Measurements from ENCODE around the gene SCARF2. TPM values are rescaled to one million over a fixed set of nuclear protein-coding genes. Genes with fewer than 3 reads are reported as not detected.
"Not testable (repeated sequence)": the region's sequence is repeated elsewhere in the genome, so short reads cannot be mapped to it uniquely, and the experiment has no call there.

The SCARF2 gene
- total RNA-seq, 1 donor from 2014 or later = 8.1 TPM

GRCh38 chr22:20419664-20419951 is 18.0 kb downstream of the SCARF2 start:
- H3K36me3 Mint-ChIP-seq (ENCODE audit: low read depth, unreplicated experiment) = peaks cover 4% of the 10 kb centered on the region
- H3K9me3 Mint-ChIP-seq (ENCODE audit: unreplicated experiment) = no peaks in the 10 kb centered on the region
- DNase-seq (ENCODE audit: low spot score) = no peak
- H3K27ac Mint-ChIP-seq (ENCODE audit: unreplicated experiment) = no peak overlapping the region
- H3K4me3 Mint-ChIP-seq (ENCODE audit: unreplicated experiment) = no peak overlapping the region
- H3K4me1 Mint-ChIP-seq (ENCODE audit: unreplicated experiment) = peaks cover 2% of the 10 kb centered on the region
- no peak for TF ChIP-seq CTCF (IDR thresholded peaks at IDR 0.05; ENCODE audit: unreplicated experiment)
- peaks cover 7% of the 10 kb centered on the region for H3K27me3 Mint-ChIP-seq (ENCODE audit: unreplicated experiment)

- H3K4me3 Mint-ChIP-seq (ENCODE audit: unreplicated experiment) = no peak overlapping the region
These were observed 19.3 kb downstream of the SCARF2 start for GRCh38 chr22:20418211-20418788.

GRCh38 chr22:20415699-20416098 is 21.9 kb downstream of the SCARF2 start:
- not testable (repeated sequence) for H3K27ac Mint-ChIP-seq (ENCODE audit: unreplicated experiment); H3K27me3 Mint-ChIP-seq (ENCODE audit: unreplicated experiment); H3K4me3 Mint-ChIP-seq (ENCODE audit: unreplicated experiment); H3K4me1 Mint-ChIP-seq (ENCODE audit: unreplicated experiment); H3K36me3 Mint-ChIP-seq (ENCODE audit: low read depth, unreplicated experiment); H3K9me3 Mint-ChIP-seq (ENCODE audit: unreplicated experiment); DNase-seq (ENCODE audit: low spot score)

More at GRCh38 chr22:20418211-20418788, 19.3 kb downstream of the SCARF2 start:
- H3K36me3 Mint-ChIP-seq (ENCODE audit: low read depth, unreplicated experiment) = peaks cover under 1% of the 10 kb centered on the region
- H3K4me1 Mint-ChIP-seq (ENCODE audit: unreplicated experiment) = no peaks in the 10 kb centered on the region
- no peaks in the 10 kb centered on the region for H3K9me3 Mint-ChIP-seq (ENCODE audit: unreplicated experiment)
- H3K27ac Mint-ChIP-seq (ENCODE audit: unreplicated experiment) = no peak overlapping the region
- peak; percentile 99 for TF ChIP-seq CTCF (IDR thresholded peaks at IDR 0.05; ENCODE audit: unreplicated experiment)
- DNase-seq (ENCODE audit: low spot score) = peak; percentile 76
- peaks cover 5% of the 10 kb centered on the region for H3K27me3 Mint-ChIP-seq (ENCODE audit: unreplicated experiment)

DNA sequence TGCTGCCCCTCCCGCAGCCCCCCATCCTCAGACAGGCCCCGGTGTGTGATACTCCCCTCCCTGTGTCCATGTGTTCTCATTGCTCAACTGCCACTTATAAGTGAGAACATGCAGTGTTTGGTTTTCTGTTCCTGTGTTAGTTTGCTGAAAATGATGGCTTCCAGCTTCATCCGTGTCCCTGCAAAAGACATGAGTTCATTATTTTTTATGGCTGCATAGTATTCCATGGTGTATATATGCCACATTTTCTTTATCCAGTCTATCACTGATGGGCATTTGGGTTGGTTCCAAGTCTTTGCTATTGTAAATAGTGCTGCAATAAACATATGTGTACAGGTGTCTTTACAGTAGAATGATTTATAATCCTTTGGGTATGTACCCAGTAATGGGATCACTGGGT is 22.4 kb downstream of the SCARF2 start:
- not testable (repeated sequence) for H3K4me3 Mint-ChIP-seq (ENCODE audit: unreplicated experiment); H3K4me1 Mint-ChIP-seq (ENCODE audit: unreplicated experiment); H3K27ac Mint-ChIP-seq (ENCODE audit: unreplicated experiment); H3K27me3 Mint-ChIP-seq (ENCODE audit: unreplicated experiment); H3K9me3 Mint-ChIP-seq (ENCODE audit: unreplicated experiment); DNase-seq (ENCODE audit: low spot score); H3K36me3 Mint-ChIP-seq (ENCODE audit: low read depth, unreplicated experiment)

- Mint-ChIP-seq H3K27me3 (ENCODE audit: unreplicated experiment) (peaks cover 5% of the 10 kb centered on the region), H3K36me3 (ENCODE audit: low read depth, unreplicated experiment) (no peaks in the 10 kb centered on the region), H3K4me1 (ENCODE audit: unreplicated experiment) (no peaks in the 10 kb centered on the region), H3K9me3 (ENCODE audit: unreplicated experiment) (no peaks in the 10 kb centered on the region), H3K4me3 (ENCODE audit: unreplicated experiment) (no peak overlapping the region), H3K27ac (ENCODE audit: unreplicated experiment) (no peak overlapping the region)
- no peak for DNase-seq (ENCODE audit: low spot score)
- no peak for TF ChIP-seq CTCF (IDR thresholded peaks at IDR 0.05; ENCODE audit: unreplicated experiment)
These were observed 23.2 kb downstream of the SCARF2 start for GRCh38 chr22:20414450-20414849.

GRCh38 chr22:20414059-20414440 is 23.6 kb downstream of the SCARF2 start:
- peaks cover 4% of the 10 kb centered on the region for H3K27me3 Mint-ChIP-seq (ENCODE audit: unreplicated experiment)

More at GRCh38 chr22:20414059-20414440, 23.6 kb downstream of the SCARF2 start:
- TF ChIP-seq CTCF (IDR thresholded peaks at IDR 0.05; ENCODE audit: unreplicated experiment) = no peak
- H3K4me1 Mint-ChIP-seq (ENCODE audit: unreplicated experiment) = no peaks in the 10 kb centered on the region
- no peak for DNase-seq (ENCODE audit: low spot score)
- no peak overlapping the region for H3K27ac Mint-ChIP-seq (ENCODE audit: unreplicated experiment)
- H3K9me3 Mint-ChIP-seq (ENCODE audit: unreplicated experiment) = no peaks in the 10 kb centered on the region
- no peak overlapping the region for H3K4me3 Mint-ChIP-seq (ENCODE audit: unreplicated experiment)
- no peaks in the 10 kb centered on the region for H3K36me3 Mint-ChIP-seq (ENCODE audit: low read depth, unreplicated experiment)
